Measurements from ENCODE around the gene ZNF98.

The ZNF98 gene

GRCh38 chr19:22422211-22422610 lies at the start of gene ZNF98:
ZNF98 (minus strand) TSS chr19:22422346; CDS start chr19:22422224, 122 bp downstream.
- DNase-seq: no peak

- no peak for DNase-seq
These were observed 24.5 kb upstream of the ZNF98 start for GRCh38 chr19:22446605-22447004.

- DNase-seq: no peak
These were observed 15.9 kb upstream of the ZNF98 start for GRCh38 chr19:22438011-22438410.

GRCh38 chr19:22427960-22428913 lies 6.1 kb upstream of the ZNF98 start:
- DNase-seq: no peak

- DNase-seq: no peak
These were observed 5.4 kb upstream of the ZNF98 start for GRCh38 chr19:22427547-22427946.

GRCh38 chr19:22426901-22427300 lies 4.8 kb upstream of the ZNF98 start:
- DNase-seq: no peak

GRCh38 chr19:22421797-22422196 lies 349 bp downstream of the ZNF98 start:
- no peak for DNase-seq

GRCh38 chr19:22354665-22355064 lies 67.5 kb downstream of the ZNF98 start:
- no peak for DNase-seq
